Hepatocyte (in vitro differentiated cells): ENCODE data around the gene SOAT2. TPM values are rescaled to one million over a fixed set of nuclear protein-coding genes. Genes with fewer than 3 reads are reported as not detected.

ENCODE experiments used
- DNase-seq: peaks from one replicate; pipeline ENCODE4 v3.0.0-alpha.2; 2016; ENCODE audit warnings: low spot score
- H2AFZ ChIP-seq: fragments of 200-600 bp; sonication (generic); 2 replicates; pipeline ENCODE4 v1.6.0; 2016; ENCODE audit warnings: antibody characterized with exemption, mild to moderate bottlenecking
- H3K27ac ChIP-seq: fragments of 200-600 bp; sonication (generic); 2 replicates; pipeline ENCODE4 v1.5.1; 2016; ENCODE audit warnings: mild to moderate bottlenecking
- H3K27me3 ChIP-seq: fragments of 200-600 bp; sonication (generic); 2 replicates; pipeline ENCODE4 v1.6.1; 2016
- H3K36me3 ChIP-seq: fragments of 200-600 bp; sonication (generic); replicated peaks from 2 replicates; pipeline ENCODE4 v1.5.1; 2016; ENCODE audit warnings: low read depth; ENCODE audit not compliant: insufficient read depth
- H3K4me1 ChIP-seq: fragments of 200-600 bp; sonication (generic); 2 replicates; pipeline ENCODE4 v1.5.1; 2016; ENCODE audit warnings: mild to moderate bottlenecking, moderate library complexity; ENCODE audit not compliant: insufficient read depth
- H3K4me2 ChIP-seq: fragments of 200-600 bp; sonication (generic); 2 replicates; pipeline ENCODE4 v1.6.0; 2016
- H3K4me3 ChIP-seq: fragments of 200-600 bp; sonication (generic); 2 replicates; pipeline ENCODE4 v1.5.1; 2016; ENCODE audit warnings: mild to moderate bottlenecking
- H3K79me2 ChIP-seq: fragments of 200-600 bp; sonication (generic); 2 replicates; pipeline ENCODE4 v1.6.0; 2017; ENCODE audit warnings: mild to moderate bottlenecking
- H3K9me2 ChIP-seq: fragments of 200-600 bp; sonication (generic); replicated peaks from 2 replicates; pipeline ENCODE4 v1.6.0; 2017; ENCODE audit warnings: mild to moderate bottlenecking; ENCODE audit not compliant: insufficient read depth
- H3K9me3 ChIP-seq: fragments of 200-600 bp; sonication (generic); 2 replicates; pipeline ENCODE4 v1.5.1; 2016; ENCODE audit warnings: low read depth, mild to moderate bottlenecking
- H4K20me1 ChIP-seq: fragments of 200-600 bp; sonication (generic); 2 replicates; pipeline ENCODE4 v1.6.0; 2016; ENCODE audit warnings: mild to moderate bottlenecking; ENCODE audit not compliant: insufficient read depth, poor library complexity, severe bottlenecking
- EZH2 ChIP-seq: fragments of 200-600 bp; sonication (generic); IDR thresholded peaks from 2 replicates; pipeline ENCODE4 v1.6.1; 2016; ENCODE audit warnings: antibody characterized with exemption, mild to moderate bottlenecking, borderline replicate concordance
- EZH2phosphoT487 ChIP-seq: fragments of 200-600 bp; sonication (generic); IDR thresholded peaks from one replicate; pipeline ENCODE4 v1.6.1; 2018; ENCODE audit warnings: antibody characterized with exemption, mild to moderate bottlenecking, low read depth, moderate library complexity; ENCODE audit not compliant: unreplicated experiment, severe bottlenecking
- WGBS: methylation state at CpG from one replicate; pipeline ENCODE4 v1.1.6; 2016; ENCODE audit warnings: low lambda C conversion rate; ENCODE audit errors: missing lambda C conversion rate; 5-methylcytosine and 5-hydroxymethylcytosine counted together
- polyA plus RNA-seq: library from polyadenylated mRNA; unstranded; fragments of >200 nt; fragmentation: Nextera tagmentation; extraction: Ambion mirVana; gene quantifications from 2 replicates; pipeline ENCODE4 v1.2.1, GENCODE V29; 2016
- total RNA-seq: library from RNA; depleted of rRNA; stranded (reverse); fragments of >200 nt; gene quantifications from 2 replicates; pipeline ENCODE4 v1.2.3, GENCODE V29; 2014
- TF ChIP-seq, protein P1 (sequence below): fragments of 200-600 bp; sonication (generic); IDR thresholded peaks from 2 replicates; pipeline ENCODE4 v1.5.1; 2016; ENCODE audit warnings: antibody characterized with exemption, mild to moderate bottlenecking; ENCODE audit not compliant: poor library complexity

SOAT2 gene
- total and polyA plus RNA-seq, 2 experiments from 2014 or later = 21.8 to 29.4 TPM

DNA sequence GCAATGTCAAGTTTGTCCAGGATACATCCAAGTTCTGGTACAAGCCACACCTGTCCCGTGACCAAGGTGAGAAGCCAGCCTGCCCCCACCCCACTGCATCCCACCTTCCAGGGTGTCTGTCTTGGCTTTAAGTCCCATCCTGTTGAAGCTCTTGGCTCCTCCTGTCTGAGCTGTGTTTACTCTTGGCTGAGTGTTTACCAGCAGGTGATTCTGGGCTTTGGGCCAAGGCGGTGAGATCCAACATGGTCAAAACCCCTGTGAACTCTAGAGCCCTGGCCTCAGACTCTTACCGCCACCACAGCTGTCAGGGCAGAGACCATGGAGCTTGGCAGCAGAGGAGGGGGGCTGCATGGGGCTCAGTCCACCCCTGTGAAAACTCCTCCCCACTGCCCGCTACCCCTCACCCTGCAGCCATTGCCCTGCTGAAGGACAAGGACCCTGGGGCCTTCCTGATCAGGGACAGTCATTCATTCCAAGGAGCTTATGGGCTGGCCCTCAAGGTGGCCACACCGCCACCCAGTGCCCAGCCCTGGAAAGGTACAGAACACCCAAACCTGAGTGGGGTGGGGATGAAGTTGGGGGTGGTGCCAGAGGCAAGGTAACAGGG lies 41.8 kb upstream of the SOAT2 start:
- Histone ChIP-seq H3K27ac (no peak overlapping the region), H3K4me3 (no peak overlapping the region), H2AFZ (no peak overlapping the region), H3K9me2 (no peaks in the 10 kb centered on the region), H3K27me3 (no peaks in the 10 kb centered on the region), H3K36me3 (no peaks in the 10 kb centered on the region), H3K4me2 (no peak overlapping the region), H3K79me2 (no peaks in the 10 kb centered on the region), H3K4me1 (peaks cover 7% of the 10 kb centered on the region), H3K9me3 (no peaks in the 10 kb centered on the region), H4K20me1 (no peaks in the 10 kb centered on the region)
- 71% methylated on average over 5 of the region's 5 CpGs for WGBS
- peak; percentile 69 for DNase-seq
- no peak for TF ChIP-seq EZH2
- TF ChIP-seq, protein P1, sequence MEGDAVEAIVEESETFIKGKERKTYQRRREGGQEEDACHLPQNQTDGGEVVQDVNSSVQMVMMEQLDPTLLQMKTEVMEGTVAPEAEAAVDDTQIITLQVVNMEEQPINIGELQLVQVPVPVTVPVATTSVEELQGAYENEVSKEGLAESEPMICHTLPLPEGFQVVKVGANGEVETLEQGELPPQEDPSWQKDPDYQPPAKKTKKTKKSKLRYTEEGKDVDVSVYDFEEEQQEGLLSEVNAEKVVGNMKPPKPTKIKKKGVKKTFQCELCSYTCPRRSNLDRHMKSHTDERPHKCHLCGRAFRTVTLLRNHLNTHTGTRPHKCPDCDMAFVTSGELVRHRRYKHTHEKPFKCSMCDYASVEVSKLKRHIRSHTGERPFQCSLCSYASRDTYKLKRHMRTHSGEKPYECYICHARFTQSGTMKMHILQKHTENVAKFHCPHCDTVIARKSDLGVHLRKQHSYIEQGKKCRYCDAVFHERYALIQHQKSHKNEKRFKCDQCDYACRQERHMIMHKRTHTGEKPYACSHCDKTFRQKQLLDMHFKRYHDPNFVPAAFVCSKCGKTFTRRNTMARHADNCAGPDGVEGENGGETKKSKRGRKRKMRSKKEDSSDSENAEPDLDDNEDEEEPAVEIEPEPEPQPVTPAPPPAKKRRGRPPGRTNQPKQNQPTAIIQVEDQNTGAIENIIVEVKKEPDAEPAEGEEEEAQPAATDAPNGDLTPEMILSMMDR = peak; percentile 28

GRCh38 chr12:53062011-53062961 lies 41.0 kb upstream of the SOAT2 start:
- Histone ChIP-seq H3K4me3 (no peak overlapping the region), H3K27me3 (no peaks in the 10 kb centered on the region), H3K4me2 (no peak overlapping the region), H2AFZ (no peak overlapping the region), H4K20me1 (no peaks in the 10 kb centered on the region), H3K9me3 (no peaks in the 10 kb centered on the region), H3K9me2 (no peaks in the 10 kb centered on the region), H3K36me3 (no peaks in the 10 kb centered on the region), H3K27ac (no peak overlapping the region), H3K4me1 (peaks cover 7% of the 10 kb centered on the region), H3K79me2 (no peaks in the 10 kb centered on the region)
- WGBS = 93% methylated on average over 19 of the region's 20 CpGs
- no peak for TF ChIP-seq EZH2phosphoT487
- TF ChIP-seq, protein P1 = no peak
- TF ChIP-seq EZH2 = no peak
- no peak for DNase-seq

DNA sequence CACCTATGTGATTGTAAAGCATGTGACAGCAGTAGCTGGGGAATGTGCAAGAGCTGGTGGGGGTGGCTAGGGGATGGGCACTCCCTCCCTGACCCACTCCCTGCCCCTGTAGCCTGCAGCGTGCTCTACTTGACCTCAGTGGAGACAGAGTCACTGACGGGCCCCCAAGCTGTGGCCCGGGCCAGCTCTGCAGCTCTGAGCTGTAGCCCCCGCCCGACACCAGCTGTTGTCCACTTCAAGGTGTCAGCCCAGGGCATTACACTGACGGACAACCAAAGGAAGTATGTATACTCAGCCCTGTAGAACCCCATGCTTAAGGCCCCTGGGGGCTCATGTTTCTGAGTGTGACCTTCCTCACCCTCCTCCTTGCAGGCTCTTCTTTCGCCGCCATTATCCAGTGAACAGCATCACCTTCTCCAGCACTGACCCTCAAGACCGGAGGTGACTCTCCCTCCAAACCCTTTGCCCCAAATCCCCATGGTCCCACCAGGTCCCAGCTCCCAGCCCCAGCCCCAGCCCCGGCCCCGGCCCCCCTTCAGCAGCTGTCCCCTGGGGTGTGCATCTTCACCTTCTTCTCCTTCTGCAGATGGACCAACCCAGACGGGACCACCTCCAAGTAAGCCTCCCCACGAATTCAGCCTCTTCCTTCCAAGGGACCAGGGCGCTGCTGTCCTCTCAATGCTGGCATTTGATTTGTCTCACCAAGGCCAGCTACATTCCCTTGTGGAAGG lies 40.1 kb upstream of the SOAT2 start:
- H3K36me3 ChIP-seq = no peaks in the 10 kb centered on the region
- peaks cover 7% of the 10 kb centered on the region for H3K4me1 ChIP-seq

More for the DNA sequence above, 40.1 kb upstream of the SOAT2 start:
- H3K4me2 ChIP-seq = no peak overlapping the region
- no peaks in the 10 kb centered on the region for H3K9me2 ChIP-seq
- no peak overlapping the region for H3K4me3 ChIP-seq
- no peak overlapping the region for H3K27ac ChIP-seq
- H3K79me2 ChIP-seq = no peaks in the 10 kb centered on the region
- H4K20me1 ChIP-seq = no peaks in the 10 kb centered on the region
- no peaks in the 10 kb centered on the region for H3K9me3 ChIP-seq
- no peak for DNase-seq
- TF ChIP-seq, protein P1 = no peak
- TF ChIP-seq EZH2phosphoT487 (no peak), EZH2 (no peak)
- no peaks in the 10 kb centered on the region for H3K27me3 ChIP-seq
- WGBS = 92% methylated on average over 10 of the region's 14 CpGs
- H2AFZ ChIP-seq = no peak overlapping the region
